ENCODE data around the gene NRG3. TPM values are rescaled to one million over a fixed set of nuclear protein-coding genes. Genes with fewer than 3 reads are reported as not detected.

Gene NRG3
- total RNA-seq, 1 donor from 2014 or later: 8.2 TPM

DNA sequence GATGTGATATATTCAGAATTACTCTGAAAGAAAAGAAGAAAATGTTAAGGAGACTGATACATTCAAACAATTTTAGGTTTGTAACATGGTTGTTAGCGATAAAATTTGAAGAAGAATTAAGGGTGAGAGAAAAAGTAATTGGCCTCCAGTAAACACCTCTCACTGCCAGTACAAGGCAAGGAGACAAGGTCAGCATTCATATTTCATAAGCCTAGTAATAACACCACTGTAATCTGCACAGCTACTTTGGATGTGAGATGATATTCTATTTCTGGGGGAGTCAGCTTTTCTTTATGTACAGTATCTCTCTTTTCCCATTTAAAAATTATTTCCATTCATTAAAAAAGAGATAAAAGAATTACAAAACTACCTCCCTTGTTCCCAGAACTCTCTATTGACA, 621.1 kb downstream of the NRG3 start:
- no peaks in the 10 kb centered on the region for H3K9me3 Mint-ChIP-seq (ENCODE audit: unreplicated experiment)
- H3K27me3 Mint-ChIP-seq (ENCODE audit: unreplicated experiment): no peaks in the 10 kb centered on the region
- no peaks in the 10 kb centered on the region for H3K36me3 Mint-ChIP-seq (ENCODE audit: low read depth, unreplicated experiment)

DNA sequence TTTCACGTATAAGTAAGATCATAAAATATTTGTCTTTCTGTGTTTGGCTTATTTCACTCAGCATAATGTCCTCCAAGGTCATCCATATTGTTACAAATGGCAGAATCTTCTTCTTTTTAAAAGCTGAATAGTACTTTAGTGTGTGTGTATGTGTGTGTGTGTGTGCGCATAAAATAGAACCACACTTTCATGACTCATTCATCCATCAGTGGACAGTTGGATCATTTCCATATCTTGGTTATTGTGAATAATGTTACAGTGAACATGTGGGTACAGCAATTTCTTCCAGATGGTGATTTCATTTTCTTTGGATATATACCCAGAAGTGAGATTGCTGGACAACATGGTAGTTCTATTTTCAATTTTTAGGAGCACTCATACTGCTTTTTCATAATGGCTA, 622.4 kb downstream of the NRG3 start:
- no peaks in the 10 kb centered on the region for H3K9me3 Mint-ChIP-seq (ENCODE audit: unreplicated experiment)
- DNase-seq (ENCODE audit: low spot score): no peak
- TF ChIP-seq, protein P1, sequence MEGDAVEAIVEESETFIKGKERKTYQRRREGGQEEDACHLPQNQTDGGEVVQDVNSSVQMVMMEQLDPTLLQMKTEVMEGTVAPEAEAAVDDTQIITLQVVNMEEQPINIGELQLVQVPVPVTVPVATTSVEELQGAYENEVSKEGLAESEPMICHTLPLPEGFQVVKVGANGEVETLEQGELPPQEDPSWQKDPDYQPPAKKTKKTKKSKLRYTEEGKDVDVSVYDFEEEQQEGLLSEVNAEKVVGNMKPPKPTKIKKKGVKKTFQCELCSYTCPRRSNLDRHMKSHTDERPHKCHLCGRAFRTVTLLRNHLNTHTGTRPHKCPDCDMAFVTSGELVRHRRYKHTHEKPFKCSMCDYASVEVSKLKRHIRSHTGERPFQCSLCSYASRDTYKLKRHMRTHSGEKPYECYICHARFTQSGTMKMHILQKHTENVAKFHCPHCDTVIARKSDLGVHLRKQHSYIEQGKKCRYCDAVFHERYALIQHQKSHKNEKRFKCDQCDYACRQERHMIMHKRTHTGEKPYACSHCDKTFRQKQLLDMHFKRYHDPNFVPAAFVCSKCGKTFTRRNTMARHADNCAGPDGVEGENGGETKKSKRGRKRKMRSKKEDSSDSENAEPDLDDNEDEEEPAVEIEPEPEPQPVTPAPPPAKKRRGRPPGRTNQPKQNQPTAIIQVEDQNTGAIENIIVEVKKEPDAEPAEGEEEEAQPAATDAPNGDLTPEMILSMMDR (IDR thresholded peaks at IDR 0.05; ENCODE audit: unreplicated experiment): no peak
- no peaks in the 10 kb centered on the region for H3K36me3 Mint-ChIP-seq (ENCODE audit: low read depth, unreplicated experiment)
- H3K27ac Mint-ChIP-seq (ENCODE audit: unreplicated experiment): no peak overlapping the region
- H3K4me1 Mint-ChIP-seq (ENCODE audit: unreplicated experiment): no peaks in the 10 kb centered on the region
- H3K27me3 Mint-ChIP-seq (ENCODE audit: unreplicated experiment): no peaks in the 10 kb centered on the region
- no peak overlapping the region for H3K4me3 Mint-ChIP-seq (ENCODE audit: unreplicated experiment)

More for the DNA sequence above, 621.1 kb downstream of the NRG3 start:
- Mint-ChIP-seq H3K4me1 (ENCODE audit: unreplicated experiment) (no peaks in the 10 kb centered on the region), H3K27ac (ENCODE audit: unreplicated experiment) (no peak overlapping the region), H3K4me3 (ENCODE audit: unreplicated experiment) (no peak overlapping the region)
- no peak for DNase-seq (ENCODE audit: low spot score)
- TF ChIP-seq, protein P1 (IDR thresholded peaks at IDR 0.05; ENCODE audit: unreplicated experiment): no peak

DNA sequence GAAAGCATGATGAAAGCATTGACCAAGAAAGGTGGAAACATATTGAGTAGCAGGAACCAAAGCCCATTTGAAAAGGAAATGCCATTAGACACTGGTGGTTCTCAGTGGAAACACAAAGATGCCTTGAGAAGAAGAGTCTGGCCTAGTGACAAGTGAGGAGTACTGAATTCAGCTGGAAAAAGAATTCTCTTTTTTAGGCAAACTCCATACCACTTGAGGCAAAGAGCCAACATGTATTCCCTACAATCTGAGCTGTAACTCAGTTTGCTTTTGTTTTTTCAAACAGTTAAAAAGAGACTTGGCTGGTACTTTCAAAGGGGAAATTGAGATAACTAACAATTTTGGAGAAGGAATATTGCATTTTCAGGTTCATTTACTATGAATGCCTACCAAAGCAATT, 624.0 kb downstream of the NRG3 start:
- no peak overlapping the region for H3K4me3 Mint-ChIP-seq (ENCODE audit: unreplicated experiment)
- TF ChIP-seq, protein P1 (IDR thresholded peaks at IDR 0.05; ENCODE audit: unreplicated experiment): no peak
- no peaks in the 10 kb centered on the region for H3K27me3 Mint-ChIP-seq (ENCODE audit: unreplicated experiment)
- no peaks in the 10 kb centered on the region for H3K9me3 Mint-ChIP-seq (ENCODE audit: unreplicated experiment)
- no peak for DNase-seq (ENCODE audit: low spot score)
- H3K27ac Mint-ChIP-seq (ENCODE audit: unreplicated experiment): no peak overlapping the region
- H3K4me1 Mint-ChIP-seq (ENCODE audit: unreplicated experiment): no peaks in the 10 kb centered on the region
- H3K36me3 Mint-ChIP-seq (ENCODE audit: low read depth, unreplicated experiment): no peaks in the 10 kb centered on the region

DNA sequence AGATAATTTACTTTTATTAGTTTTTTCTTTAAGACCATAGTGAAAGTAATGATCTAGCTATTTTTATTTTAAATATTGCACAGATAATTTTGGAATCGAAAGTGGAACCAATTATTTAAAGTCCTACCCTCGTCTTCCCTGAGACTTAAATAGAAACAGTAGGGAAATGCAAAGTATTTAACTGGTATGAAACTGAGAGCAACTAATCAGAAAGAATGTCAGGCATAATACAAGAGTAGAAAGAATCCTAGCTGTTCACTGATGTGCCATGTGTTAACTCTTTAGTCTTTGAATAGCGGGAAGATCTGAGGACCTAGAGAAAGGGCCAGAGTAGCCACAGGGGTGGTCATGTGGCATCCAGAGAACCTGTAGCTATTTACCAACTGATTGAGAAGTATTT, 630.0 kb downstream of the NRG3 start:
- Mint-ChIP-seq H3K27ac (ENCODE audit: unreplicated experiment) (no peak overlapping the region), H3K36me3 (ENCODE audit: low read depth, unreplicated experiment) (no peaks in the 10 kb centered on the region), H3K4me3 (ENCODE audit: unreplicated experiment) (no peak overlapping the region), H3K27me3 (ENCODE audit: unreplicated experiment) (no peaks in the 10 kb centered on the region), H3K4me1 (ENCODE audit: unreplicated experiment) (peaks cover 10% of the 10 kb centered on the region), H3K9me3 (ENCODE audit: unreplicated experiment) (no peaks in the 10 kb centered on the region)
- no peak for DNase-seq (ENCODE audit: low spot score)
- TF ChIP-seq, protein P1 (IDR thresholded peaks at IDR 0.05; ENCODE audit: unreplicated experiment): no peak

DNA sequence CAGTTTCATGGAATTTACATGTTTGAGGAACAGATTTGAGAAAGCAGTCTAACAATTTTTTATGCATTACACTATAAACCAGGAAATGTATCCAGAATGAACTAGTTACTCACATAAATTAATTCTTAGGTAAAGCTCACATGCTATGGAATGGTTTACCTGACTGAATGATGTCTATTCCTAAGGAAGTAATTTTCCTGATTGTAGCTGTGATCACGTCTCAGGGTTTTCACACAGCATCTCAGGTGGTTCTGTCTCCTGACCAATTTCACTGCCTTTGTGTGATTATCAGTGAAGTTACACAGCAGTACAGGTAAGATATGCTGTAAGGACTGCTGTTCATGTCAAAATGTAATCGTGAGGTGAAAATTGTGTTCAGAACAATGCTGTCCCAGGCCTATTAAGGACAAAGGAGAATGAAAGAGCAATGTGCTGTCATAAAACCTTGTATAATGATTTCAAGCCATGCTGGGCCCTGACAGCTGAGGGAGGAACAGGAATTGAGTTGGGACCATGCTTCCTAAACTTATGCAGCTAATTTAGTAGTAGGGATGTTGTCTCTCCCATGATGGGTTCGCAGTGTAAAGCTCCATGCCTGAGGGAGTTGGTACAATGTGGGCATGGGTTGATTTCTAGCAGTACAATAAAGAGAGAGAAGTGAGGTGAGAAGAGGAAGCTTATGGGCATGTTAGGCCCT, 631.8 kb downstream of the NRG3 start:
- no peaks in the 10 kb centered on the region for H3K9me3 Mint-ChIP-seq (ENCODE audit: unreplicated experiment)
- no peaks in the 10 kb centered on the region for H3K27me3 Mint-ChIP-seq (ENCODE audit: unreplicated experiment)
- no peak overlapping the region for H3K27ac Mint-ChIP-seq (ENCODE audit: unreplicated experiment)
- DNase-seq (ENCODE audit: low spot score): no peak
- H3K4me1 Mint-ChIP-seq (ENCODE audit: unreplicated experiment): peaks cover 18% of the 10 kb centered on the region
- H3K36me3 Mint-ChIP-seq (ENCODE audit: low read depth, unreplicated experiment): no peaks in the 10 kb centered on the region
- TF ChIP-seq, protein P1 (IDR thresholded peaks at IDR 0.05; ENCODE audit: unreplicated experiment): no peak
- no peak overlapping the region for H3K4me3 Mint-ChIP-seq (ENCODE audit: unreplicated experiment)
